Measurements from ENCODE around the gene CD81. TPM values are rescaled to one million over a fixed set of nuclear protein-coding genes. Genes with fewer than 3 reads are reported as not detected.
"Not testable (repeated sequence)": the region's sequence is repeated elsewhere in the genome, so short reads cannot be mapped to it uniquely, and the experiment has no call there.

Gene CD81
- total RNA-seq, 2 experiments from 2014 or later, result 181 to 183 TPM

- H3K27ac Mint-ChIP-seq; H3K36me3 ChIP-seq (ENCODE audit: insufficient read depth, low read length); H3K4me1 ChIP-seq (ENCODE audit: insufficient read depth, low read length); ATAC-seq (ENCODE audit: poor library complexity); H3K4me1 Mint-ChIP-seq (ENCODE audit: low read depth); DNase-seq; POLR2A ChIA-PET; CTCF ChIA-PET; H3K36me3 Mint-ChIP-seq (ENCODE audit: low read depth); H3K9me3 Mint-ChIP-seq; intact Hi-C loops (cut with DNase I, micrococcal nuclease); H3K27me3 ChIP-seq (ENCODE audit: control insufficient read depth in 1 of 2, insufficient read depth in 2 of 2, low read length in 2 of 2); H3K4me3 ChIP-seq (ENCODE audit: low read length); H3K4me3 Mint-ChIP-seq; H3K27ac ChIP-seq (ENCODE audit: low read depth in 1 of 2, low read length in 2 of 2): not testable (repeated sequence)
- peaks cover 22% of the 10 kb centered on the region for H3K27me3 Mint-ChIP-seq
- peaks cover 0 to 14% of the 10 kb centered on the region in 2 experiments for H3K9me3 ChIP-seq (ENCODE audit: control insufficient read depth in 1 of 2, insufficient read depth in 1 of 2, low read length in 2 of 2)
Measured at GRCh38 chr11:2335286-2335685, 41.8 kb upstream of the CD81 start.

- ATAC-seq (ENCODE audit: poor library complexity); H3K27ac Mint-ChIP-seq: not testable (repeated sequence)
Measured at GRCh38 chr11:2338760-2339159, 38.4 kb upstream of the CD81 start.

GRCh38 chr11:2342557-2342956, 34.6 kb upstream of the CD81 start:
- H3K36me3 ChIP-seq (ENCODE audit: insufficient read depth, low read length), result no peaks in the 10 kb centered on the region
- ATAC-seq (ENCODE audit: poor library complexity), result no peak
- no peaks in the 10 kb centered on the region for H3K4me1 ChIP-seq (ENCODE audit: insufficient read depth, low read length)
- H3K4me3 ChIP-seq (ENCODE audit: low read length), result no peak overlapping the region
- no peak overlapping the region for H3K4me3 Mint-ChIP-seq
- POLR2A ChIA-PET, result no interaction called here
- TF ChIP-seq, protein P1, sequence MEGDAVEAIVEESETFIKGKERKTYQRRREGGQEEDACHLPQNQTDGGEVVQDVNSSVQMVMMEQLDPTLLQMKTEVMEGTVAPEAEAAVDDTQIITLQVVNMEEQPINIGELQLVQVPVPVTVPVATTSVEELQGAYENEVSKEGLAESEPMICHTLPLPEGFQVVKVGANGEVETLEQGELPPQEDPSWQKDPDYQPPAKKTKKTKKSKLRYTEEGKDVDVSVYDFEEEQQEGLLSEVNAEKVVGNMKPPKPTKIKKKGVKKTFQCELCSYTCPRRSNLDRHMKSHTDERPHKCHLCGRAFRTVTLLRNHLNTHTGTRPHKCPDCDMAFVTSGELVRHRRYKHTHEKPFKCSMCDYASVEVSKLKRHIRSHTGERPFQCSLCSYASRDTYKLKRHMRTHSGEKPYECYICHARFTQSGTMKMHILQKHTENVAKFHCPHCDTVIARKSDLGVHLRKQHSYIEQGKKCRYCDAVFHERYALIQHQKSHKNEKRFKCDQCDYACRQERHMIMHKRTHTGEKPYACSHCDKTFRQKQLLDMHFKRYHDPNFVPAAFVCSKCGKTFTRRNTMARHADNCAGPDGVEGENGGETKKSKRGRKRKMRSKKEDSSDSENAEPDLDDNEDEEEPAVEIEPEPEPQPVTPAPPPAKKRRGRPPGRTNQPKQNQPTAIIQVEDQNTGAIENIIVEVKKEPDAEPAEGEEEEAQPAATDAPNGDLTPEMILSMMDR (IDR thresholded peaks at IDR 0.05), result no peak
- CTCF ChIA-PET, result no interaction called here
- H3K27ac Mint-ChIP-seq, result no peak overlapping the region
- H3K36me3 Mint-ChIP-seq (ENCODE audit: low read depth), result no peaks in the 10 kb centered on the region
- intact Hi-C loops (cut with DNase I, micrococcal nuclease), result no loop called here
- H3K4me1 Mint-ChIP-seq (ENCODE audit: low read depth), result no peaks in the 10 kb centered on the region
- H3K27ac ChIP-seq (ENCODE audit: low read depth in 1 of 2, low read length in 2 of 2), result no peak overlapping the region
- no peaks in the 10 kb centered on the region for H3K27me3 ChIP-seq (ENCODE audit: control insufficient read depth in 1 of 2, insufficient read depth in 2 of 2, low read length in 2 of 2)
- peaks cover 6% of the 10 kb centered on the region for H3K27me3 Mint-ChIP-seq
- no peaks in the 10 kb centered on the region for H3K9me3 Mint-ChIP-seq
- DNase-seq, result no peak
- H3K9me3 ChIP-seq (ENCODE audit: control insufficient read depth in 1 of 2, insufficient read depth in 1 of 2, low read length in 2 of 2), result peaks cover 0 to 7% of the 10 kb centered on the region in 2 experiments

More at GRCh38 chr11:2338760-2339159, 38.4 kb upstream of the CD81 start:
- intact Hi-C loops (cut with DNase I, micrococcal nuclease); H3K9me3 Mint-ChIP-seq; H3K27me3 ChIP-seq (ENCODE audit: control insufficient read depth in 1 of 2, insufficient read depth in 2 of 2, low read length in 2 of 2); H3K36me3 Mint-ChIP-seq (ENCODE audit: low read depth); H3K36me3 ChIP-seq (ENCODE audit: insufficient read depth, low read length); H3K4me1 Mint-ChIP-seq (ENCODE audit: low read depth); H3K27ac ChIP-seq (ENCODE audit: low read depth in 1 of 2, low read length in 2 of 2); H3K9me3 ChIP-seq (ENCODE audit: control insufficient read depth in 1 of 2, insufficient read depth in 1 of 2, low read length in 2 of 2); H3K4me3 Mint-ChIP-seq; CTCF ChIA-PET; H3K4me3 ChIP-seq (ENCODE audit: low read length); POLR2A ChIA-PET; H3K4me1 ChIP-seq (ENCODE audit: insufficient read depth, low read length): not testable (repeated sequence)
- DNase-seq, result peak in 1 of 14 experiments; percentile 23
- peaks cover 22% of the 10 kb centered on the region for H3K27me3 Mint-ChIP-seq

- intact Hi-C loops (cut with DNase I, micrococcal nuclease), result no loop called here
- Mint-ChIP-seq H3K9me3 (no peaks in the 10 kb centered on the region), H3K4me1 (ENCODE audit: low read depth) (no peaks in the 10 kb centered on the region), H3K27ac (no peak overlapping the region), H3K27me3 (peaks cover 2% of the 10 kb centered on the region), H3K4me3 (no peak overlapping the region), H3K36me3 (ENCODE audit: low read depth) (no peaks in the 10 kb centered on the region)
- peaks cover 0 to 7% of the 10 kb centered on the region in 2 experiments for H3K9me3 ChIP-seq (ENCODE audit: control insufficient read depth in 1 of 2, insufficient read depth in 1 of 2, low read length in 2 of 2)
- DNase-seq, result no peak
- no peaks in the 10 kb centered on the region for H3K36me3 ChIP-seq (ENCODE audit: insufficient read depth, low read length)
- TF ChIP-seq, protein P1 (IDR thresholded peaks at IDR 0.05), result no peak
- POLR2A ChIA-PET, result no interaction called here
- H3K27ac ChIP-seq (ENCODE audit: low read depth in 1 of 2, low read length in 2 of 2), result no peak overlapping the region
- ATAC-seq (ENCODE audit: poor library complexity), result no peak
- H3K4me3 ChIP-seq (ENCODE audit: low read length), result no peak overlapping the region
- H3K4me1 ChIP-seq (ENCODE audit: insufficient read depth, low read length), result no peaks in the 10 kb centered on the region
- no peaks in the 10 kb centered on the region for H3K27me3 ChIP-seq (ENCODE audit: control insufficient read depth in 1 of 2, insufficient read depth in 2 of 2, low read length in 2 of 2)
- CTCF ChIA-PET, result no interaction called here
Measured at GRCh38 chr11:2342981-2343380, 34.1 kb upstream of the CD81 start.
